Raji (cell line): Measurements from ENCODE around the gene BORCS6.

Experiments used
- POLR2A ChIP-seq: IDR thresholded peaks from 2 replicates; pipeline ENCODE4 v1.6.1; 2011; ENCODE audit warnings: low read depth, low read length, control low read depth; ENCODE audit not compliant: insufficient read depth

BORCS6 gene

DNA sequence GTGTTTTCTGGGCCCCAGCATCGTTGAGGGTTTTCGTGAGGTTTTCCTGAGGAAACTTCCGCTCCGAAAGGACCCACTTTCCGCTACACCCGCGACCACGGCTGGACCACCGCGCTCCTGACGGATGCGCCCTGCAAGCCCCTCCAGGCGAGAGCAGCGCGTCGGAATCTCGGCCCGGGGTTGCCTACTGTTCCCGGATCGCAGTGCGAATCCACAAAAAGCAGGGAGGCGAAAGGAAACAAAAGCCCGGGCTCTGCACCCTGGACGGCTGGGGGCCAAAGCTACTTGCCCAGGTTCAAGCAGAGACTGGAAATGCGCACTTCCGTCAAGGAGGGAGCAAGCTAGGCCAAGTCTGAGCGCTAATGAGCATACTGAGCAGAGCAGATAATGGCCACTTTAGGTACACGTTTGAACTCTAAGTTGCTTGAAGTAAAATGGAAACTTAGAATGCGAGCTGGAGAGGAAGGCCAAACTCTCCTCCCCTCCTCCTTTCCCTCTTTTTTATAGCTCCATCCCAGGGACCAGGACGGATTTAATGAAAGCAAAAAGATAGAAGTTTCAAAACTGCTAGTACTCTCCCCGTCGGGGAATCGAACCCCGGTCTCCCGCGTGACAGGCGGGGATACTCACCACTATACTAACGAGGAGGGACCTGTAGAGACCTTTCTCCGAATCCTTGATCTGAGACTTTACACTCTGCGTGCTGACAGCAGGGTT, 31.8 kb upstream of the BORCS6 start:
- TF ChIP-seq POLR2A, result peak; percentile 29; the same call in 1 of the 2 replicates

DNA sequence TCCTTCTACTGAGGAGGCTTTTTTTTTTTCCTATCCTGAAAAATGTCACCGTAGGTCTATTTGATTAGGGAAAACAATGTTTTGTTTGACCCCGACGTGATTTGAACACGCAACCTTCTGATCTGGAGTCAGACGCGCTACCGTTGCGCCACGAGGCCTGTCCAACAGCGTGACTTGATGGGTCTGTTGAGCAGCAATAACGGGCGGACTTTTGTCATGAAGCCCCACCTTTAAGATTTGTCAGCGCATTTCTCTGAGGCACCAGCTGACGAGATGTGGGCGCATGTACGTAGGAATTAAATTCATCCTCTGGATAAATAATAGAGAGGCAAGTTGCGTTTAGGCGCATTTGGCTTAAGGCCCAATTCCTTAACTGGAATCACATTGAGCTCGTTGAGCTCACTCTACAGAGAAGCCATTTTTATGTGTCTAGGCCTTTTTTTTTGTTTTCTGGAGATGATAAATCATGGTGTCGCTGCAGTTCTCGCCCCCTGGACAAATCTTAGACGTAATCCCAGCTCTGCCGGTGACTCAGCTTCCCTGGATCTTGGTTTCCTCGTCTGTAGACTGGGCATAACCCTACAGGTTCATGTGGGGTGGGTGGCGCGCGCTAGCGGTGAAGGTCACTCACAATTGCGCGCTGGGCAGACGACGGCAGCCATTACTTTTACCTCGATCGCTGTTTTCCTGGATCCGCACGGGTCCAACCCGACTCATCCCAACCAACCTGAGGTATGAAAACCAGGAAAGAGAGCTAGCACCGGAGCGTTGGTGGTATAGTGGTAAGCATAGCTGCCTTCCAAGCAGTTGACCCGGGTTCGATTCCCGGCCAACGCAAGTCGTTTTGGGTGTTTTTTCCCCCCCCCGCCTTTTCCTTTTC, 31.0 kb upstream of the BORCS6 start:
- TF ChIP-seq POLR2A, result 0 out of 2 replicates have a peak, but pooled peaks have one; percentile 35

DNA sequence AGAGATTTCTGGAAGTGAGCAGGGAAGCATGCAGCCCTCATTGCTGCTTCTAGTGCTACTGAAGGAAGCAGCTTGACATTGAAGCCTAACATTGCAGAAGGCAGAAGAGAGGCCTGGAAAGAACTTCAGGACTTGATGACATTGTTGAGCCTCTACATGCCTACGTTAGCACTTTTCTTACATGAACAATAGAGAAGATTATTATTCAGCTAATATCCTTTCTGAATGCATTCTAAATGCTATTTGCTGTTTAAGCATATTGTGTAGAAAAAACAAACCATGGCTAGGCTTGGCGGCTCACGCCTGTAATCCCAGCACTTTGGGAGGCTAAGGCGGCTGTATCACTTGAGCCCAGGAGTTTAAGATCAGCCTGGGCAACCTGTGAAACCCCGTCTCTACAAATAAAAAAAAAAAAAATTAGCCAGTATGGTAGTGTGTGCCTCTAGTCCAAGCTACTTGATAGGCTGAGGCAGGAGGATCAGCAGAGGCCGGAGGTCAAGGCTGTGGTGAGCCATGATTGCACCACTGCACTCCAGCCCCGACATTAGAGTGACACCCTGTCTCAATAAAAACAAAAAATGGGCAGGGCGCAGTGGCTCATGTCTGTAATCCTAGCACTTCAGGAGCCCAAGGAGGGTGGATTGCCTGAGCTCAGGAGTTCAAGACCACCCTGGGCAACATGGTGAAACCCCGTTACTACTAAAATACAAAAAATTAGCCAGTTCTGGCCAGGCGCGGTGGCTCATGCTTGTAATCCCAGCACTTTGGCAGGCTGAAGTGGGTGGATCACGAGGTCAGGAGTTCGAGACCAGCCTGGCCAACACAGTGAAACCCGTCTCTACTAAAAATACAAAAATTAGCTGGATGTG, 22.6 kb upstream of the BORCS6 start:
- no peak for TF ChIP-seq POLR2A

GRCh38 chr17:8210761-8211458, 20.9 kb upstream of the BORCS6 start:
- TF ChIP-seq POLR2A, result no peak

DNA sequence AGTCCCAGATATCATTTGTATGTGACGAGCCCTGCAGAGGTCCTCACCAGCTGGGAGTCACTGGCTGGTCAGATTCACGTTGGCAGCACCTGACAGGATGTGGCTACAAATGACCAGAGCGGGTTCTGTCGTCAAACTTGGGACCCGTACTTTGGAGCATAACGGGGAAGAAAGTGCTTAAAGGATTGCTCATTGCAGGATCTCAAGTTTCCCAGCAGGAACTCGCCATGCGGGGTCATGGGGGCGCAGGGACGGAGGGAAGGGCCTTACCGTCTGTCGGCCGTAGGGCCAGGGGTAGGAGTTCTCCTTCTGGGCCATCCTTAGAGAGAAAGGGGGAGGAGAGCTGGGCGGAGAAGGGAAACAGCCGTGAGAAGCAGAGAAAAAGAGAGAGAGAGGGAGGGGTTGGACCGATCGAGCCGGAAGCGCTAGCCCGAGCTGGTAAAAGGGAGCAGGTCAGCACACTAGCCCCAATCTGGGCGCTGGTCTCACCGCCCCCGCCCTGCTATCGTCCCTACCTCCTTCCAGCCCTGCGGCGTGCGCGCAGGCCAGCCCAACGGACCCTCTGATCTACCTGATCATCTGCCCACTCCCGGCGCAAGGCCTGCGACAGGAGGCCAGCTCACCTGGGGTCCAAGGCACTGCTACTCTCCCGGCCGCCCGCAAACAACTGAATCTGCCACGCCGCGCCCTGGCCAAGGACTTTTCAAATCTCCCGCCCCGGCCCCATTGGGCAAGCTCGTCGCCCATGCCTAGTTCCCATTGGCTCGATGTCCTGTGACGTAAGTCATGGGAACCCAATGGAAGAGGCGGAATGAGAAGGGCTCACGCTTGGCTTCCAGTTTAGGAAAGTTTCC, 20.2 kb upstream of the BORCS6 start, which contains the start of gene AURKB:
Gene AURKB, minus strand, starts transcription at position 669 of the 854 bp plus-strand sequence. Its CDS starts 351 bp downstream, at position 318.
- peak; percentile 96 for TF ChIP-seq POLR2A

- TF ChIP-seq POLR2A, result no peak
These were observed 16.6 kb upstream of the BORCS6 start for GRCh38 chr17:8206536-8206935.

DNA sequence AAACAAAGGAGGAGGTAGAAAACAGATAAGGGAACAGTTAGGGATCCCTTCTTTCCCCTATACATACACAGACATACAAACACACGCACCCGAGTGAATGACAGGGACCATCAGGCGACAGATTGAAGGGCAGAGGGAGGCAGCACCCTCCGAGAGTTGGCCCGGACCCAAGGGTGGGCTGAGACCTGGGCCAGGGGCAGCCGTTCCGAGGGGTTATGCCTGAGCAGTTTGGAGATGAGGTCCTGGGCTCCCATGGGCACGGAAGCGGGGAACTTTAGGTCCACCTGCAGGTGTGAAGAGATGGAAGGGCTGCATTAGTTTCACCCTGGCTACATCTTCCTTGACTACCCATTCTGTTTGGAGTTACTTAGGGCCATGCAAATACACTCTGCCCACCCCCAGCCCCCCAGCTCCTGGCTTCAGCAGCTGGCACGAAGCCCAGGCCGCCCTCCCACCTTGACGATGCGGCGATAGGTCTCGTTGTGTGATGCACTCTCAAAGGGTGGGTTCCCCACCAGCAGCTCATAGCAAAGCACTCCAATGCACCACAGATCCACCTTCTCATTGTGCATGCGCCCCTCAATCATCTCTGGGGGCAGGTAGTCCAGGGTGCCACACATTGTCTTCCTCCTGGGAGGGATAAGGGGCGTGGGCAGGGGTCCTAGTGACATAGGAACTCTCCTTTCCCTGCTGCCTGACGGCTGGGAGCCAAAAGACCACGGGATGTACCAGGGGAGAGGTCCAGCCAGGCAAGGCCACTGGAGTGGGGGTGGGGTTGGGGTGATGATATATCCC, 15.0 kb upstream of the BORCS6 start:
- TF ChIP-seq POLR2A, result no peak

DNA sequence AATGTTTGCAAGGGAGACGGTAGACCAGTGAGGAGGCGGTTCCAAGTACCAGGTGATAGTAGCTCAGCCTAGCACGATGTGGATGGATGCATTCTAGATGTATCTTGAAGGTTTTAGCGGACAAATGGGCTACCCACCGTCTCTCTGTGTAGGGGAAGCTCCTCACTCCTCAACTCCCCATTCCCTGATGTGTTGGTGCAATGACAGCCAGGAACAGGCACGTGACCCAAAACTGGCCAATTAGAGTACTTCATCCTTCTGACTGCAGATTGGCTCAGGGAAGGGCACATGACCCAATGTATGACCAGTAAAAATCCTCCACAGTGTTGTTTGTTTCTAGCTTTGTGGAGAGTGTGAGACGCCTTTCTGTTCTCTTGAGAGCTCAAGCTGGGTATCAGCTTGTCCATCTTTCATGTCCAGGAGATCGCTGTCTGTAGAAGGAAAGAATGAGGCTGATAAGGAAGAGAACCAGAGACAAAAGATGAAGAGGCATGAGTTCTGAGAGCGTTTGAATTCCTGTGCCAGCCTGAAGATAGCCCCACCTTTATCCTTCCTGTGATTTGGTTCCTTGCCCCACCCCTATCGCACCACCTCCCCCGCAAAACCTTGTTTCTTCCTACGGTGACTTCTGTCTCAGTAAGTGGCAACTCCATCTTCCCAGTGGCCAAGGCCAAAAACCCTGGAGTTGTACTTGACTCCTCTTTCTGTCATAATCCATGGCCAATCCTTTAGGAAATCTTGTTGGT, 2.3 kb upstream of the BORCS6 start:
- TF ChIP-seq POLR2A, result peak; percentile 93

GRCh38 chr17:8190506-8190905, 526 bp upstream of the BORCS6 start:
- no peak for TF ChIP-seq POLR2A

GRCh38 chr17:8189041-8189710, 804 bp downstream of the BORCS6 start:
- no peak for TF ChIP-seq POLR2A

DNA sequence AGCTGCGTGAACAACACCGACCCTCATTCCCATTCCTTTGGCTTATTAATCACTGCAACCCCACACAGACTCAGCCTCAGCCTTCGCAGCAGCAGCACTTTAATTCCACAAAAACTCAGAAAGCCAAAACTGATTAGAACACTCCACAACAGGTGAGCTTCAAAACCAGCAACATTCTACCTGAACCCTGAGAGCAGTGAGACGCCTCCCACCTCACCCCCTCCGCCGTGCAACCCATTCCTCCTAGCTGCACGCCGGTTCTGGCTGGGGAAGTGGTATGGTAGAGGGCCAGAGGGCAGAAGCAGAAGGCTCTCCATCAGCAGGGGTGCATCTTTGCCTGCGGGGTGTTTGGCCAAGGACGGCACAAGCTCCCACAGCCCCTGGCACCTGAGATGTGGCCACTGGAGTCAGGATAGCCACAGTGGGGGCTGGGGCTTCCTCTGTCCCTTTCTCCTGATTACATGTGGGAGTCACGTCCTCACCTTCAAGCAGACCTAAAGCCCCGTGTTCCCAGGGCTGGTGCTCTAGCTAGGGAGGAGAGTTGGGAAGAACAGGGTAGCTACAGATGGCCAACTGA, 1.6 kb downstream of the BORCS6 start:
- no peak for TF ChIP-seq POLR2A
